Spinal cord (tissue), 10 donors: ENCODE data around the gene CERK. TPM values are rescaled to one million over a fixed set of nuclear protein-coding genes. Genes with fewer than 3 reads are reported as not detected.

Experiments used
- DNase-seq, 6 donors: peaks; one replicate each; pipeline versions ENCODE4 v3.0.0 to v3.0.0-alpha.2; 2013 to 2015; ENCODE audit warnings: low spot score in 6 of 6, low read depth in 4 of 6
- H3K27ac ChIP-seq: one replicate; pipeline ENCODE4 v1.5.1; 2013; ENCODE audit warnings: low read depth, low read length, control low read depth
- H3K27me3 ChIP-seq: one replicate; pipeline ENCODE4 v1.6.1; 2013; ENCODE audit warnings: low read length; ENCODE audit not compliant: control insufficient read depth, insufficient read depth
- H3K36me3 ChIP-seq: one replicate; pipeline ENCODE4 v1.6.1; 2013; ENCODE audit warnings: low read length; ENCODE audit not compliant: control insufficient read depth, insufficient read depth
- H3K4me1 ChIP-seq: one replicate; pipeline ENCODE4 v1.6.1; 2013; ENCODE audit warnings: low read length; ENCODE audit not compliant: control insufficient read depth, insufficient read depth
- H3K4me3 ChIP-seq: one replicate; pipeline ENCODE4 v1.5.1; 2013; ENCODE audit warnings: low read depth, low read length, control low read depth
- H3K9me3 ChIP-seq: one replicate; pipeline ENCODE4 v1.6.1; 2013; ENCODE audit warnings: low read length; ENCODE audit not compliant: control insufficient read depth, insufficient read depth
- WGBS: methylation state at CpG from one replicate; pipeline ENCODE4 v1.1.5; 2013; ENCODE audit warnings: missing lambda C conversion rate; ENCODE audit not compliant: insufficient coverage; 5-methylcytosine and 5-hydroxymethylcytosine counted together
- polyA plus RNA-seq, 2 donors: library from polyadenylated mRNA; unstranded; fragments of 120-200 nt; gene quantifications; one replicate each; pipeline ENCODE4 v1.2.1, GENCODE V29; 2013; ENCODE audit not compliant: insufficient read length in 2 of 2
- total RNA-seq, 2 donors: library from RNA; depleted of rRNA in 1 of 2; stranded (reverse); fragments of 120-200 nt in 1 of 2; fragments of >200 nt in 1 of 2; gene quantifications; one replicate each; pipeline versions ENCODE4 v1.2.3 to v1.2.4, GENCODE V29; 2013 to 2014
- donor health status: healthy.

CERK gene
- total and polyA plus RNA-seq, 4 donors: 43.1 to 55.3 (median 54.5) TPM

DNA sequence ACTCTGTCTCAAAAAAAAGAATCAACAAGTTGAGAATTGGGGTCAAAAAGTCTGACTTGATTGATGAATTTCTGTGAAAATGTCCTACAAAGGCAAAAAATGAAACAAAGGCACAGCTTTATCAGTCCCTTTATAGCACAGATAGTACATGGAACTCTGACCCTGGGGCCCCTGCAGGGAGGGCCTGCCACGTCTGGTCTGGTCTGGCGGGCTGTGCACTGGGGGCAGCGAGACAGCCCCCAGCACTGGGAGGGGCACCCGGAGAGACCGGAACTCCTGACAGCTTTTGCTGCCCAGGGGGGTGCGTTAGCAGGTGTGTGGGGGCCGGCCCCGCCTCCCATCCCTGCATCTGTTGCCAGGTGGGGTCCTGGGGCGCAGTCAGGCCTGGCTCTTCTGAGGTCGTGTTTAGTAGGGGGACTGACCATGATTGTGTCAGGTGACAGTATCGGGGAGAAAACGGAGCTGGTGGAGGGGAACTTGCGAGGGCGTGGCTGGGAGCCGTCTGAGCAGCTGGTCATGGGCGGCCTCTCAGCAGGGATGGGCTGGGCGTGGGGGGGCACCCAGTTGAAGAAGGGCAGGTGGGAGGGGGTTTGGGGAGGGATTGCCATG, 66.1 kb downstream of the CERK start:
- Histone ChIP-seq H3K4me1 (peaks cover 19% of the 10 kb centered on the region), H3K36me3 (peaks cover 95% of the 10 kb centered on the region), H3K27me3 (no peaks in the 10 kb centered on the region), H3K9me3 (no peaks in the 10 kb centered on the region), H3K4me3 (no peak overlapping the region), H3K27ac (no peak overlapping the region)
- DNase-seq: no peak
- WGBS: 81% methylated on average over 17 of the region's 17 CpGs

GRCh38 chr22:46669201-46669600, 68.9 kb downstream of the CERK start:
- Histone ChIP-seq H3K36me3 (peaks cover 94% of the 10 kb centered on the region), H3K9me3 (no peaks in the 10 kb centered on the region), H3K4me1 (peaks cover 11% of the 10 kb centered on the region), H3K27ac (no peak overlapping the region), H3K27me3 (no peaks in the 10 kb centered on the region), H3K4me3 (no peak overlapping the region)
- 100% methylated on average over 1 of the region's 9 CpGs for WGBS
- DNase-seq: no peak

GRCh38 chr22:46668116-46668515, 69.9 kb downstream of the CERK start:
- Histone ChIP-seq H3K9me3 (no peaks in the 10 kb centered on the region), H3K27ac (no peak overlapping the region), H3K4me3 (no peak overlapping the region), H3K4me1 (peaks cover 7% of the 10 kb centered on the region), H3K27me3 (no peaks in the 10 kb centered on the region), H3K36me3 (peaks cover 94% of the 10 kb centered on the region)
- 93% methylated on average over 16 of the region's 24 CpGs for WGBS
- no peak for DNase-seq

GRCh38 chr22:46667245-46667623, 70.8 kb downstream of the CERK start:
- Histone ChIP-seq H3K27ac (no peak overlapping the region), H3K4me3 (no peak overlapping the region), H3K36me3 (peaks cover 94% of the 10 kb centered on the region), H3K9me3 (no peaks in the 10 kb centered on the region), H3K4me1 (peaks cover 10% of the 10 kb centered on the region), H3K27me3 (no peaks in the 10 kb centered on the region)
- DNase-seq: no peak
- 97% methylated on average over 9 of the region's 10 CpGs for WGBS

DNA sequence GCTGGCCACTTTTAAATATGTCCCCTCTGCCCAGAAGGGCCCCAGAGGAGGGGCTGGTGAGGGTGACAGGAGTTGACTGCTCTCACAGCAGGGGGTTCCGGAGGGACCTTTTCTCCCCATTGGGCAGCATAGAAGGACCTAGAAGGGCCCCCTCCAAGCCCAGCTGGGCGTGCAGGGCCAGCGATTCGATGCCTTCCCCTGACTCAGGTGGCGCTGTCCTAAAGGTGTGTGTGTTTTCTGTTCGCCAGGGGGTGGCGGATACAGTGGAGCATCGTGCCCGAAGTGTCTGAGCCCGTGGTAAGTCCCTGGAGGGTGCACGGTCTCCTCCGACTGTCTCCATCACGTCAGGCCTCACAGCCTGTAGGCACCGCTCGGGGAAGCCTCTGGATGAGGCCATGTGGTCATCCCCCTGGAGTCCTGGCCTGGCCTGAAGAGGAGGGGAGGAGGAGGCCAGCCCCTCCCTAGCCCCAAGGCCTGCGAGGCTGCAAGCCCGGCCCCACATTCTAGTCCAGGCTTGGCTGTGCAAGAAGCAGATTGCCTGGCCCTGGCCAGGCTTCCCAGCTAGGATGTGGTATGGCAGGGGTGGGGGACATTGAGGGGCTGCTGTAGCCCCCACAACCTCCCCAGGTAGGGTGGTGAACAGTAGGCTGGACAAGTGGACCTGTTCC, 71.3 kb downstream of the CERK start:
- peaks cover 94% of the 10 kb centered on the region for H3K36me3 ChIP-seq
- over 99% methylated on average over 16 of the region's 17 CpGs for WGBS
- DNase-seq: no peak

GRCh38 chr22:46665751-46666280, 72.2 kb downstream of the CERK start:
- DNase-seq: no peak
- Histone ChIP-seq H3K27me3 (no peaks in the 10 kb centered on the region), H3K27ac (no peak overlapping the region), H3K4me3 (no peak overlapping the region), H3K36me3 (peaks cover 98% of the 10 kb centered on the region), H3K9me3 (no peaks in the 10 kb centered on the region), H3K4me1 (peaks cover 23% of the 10 kb centered on the region)
- WGBS: 95% methylated on average over 14 of the region's 18 CpGs

More for the DNA sequence above, 71.3 kb downstream of the CERK start:
- H3K27me3 ChIP-seq: no peaks in the 10 kb centered on the region
- no peak overlapping the region for H3K27ac ChIP-seq
- no peak overlapping the region for H3K4me3 ChIP-seq
- H3K9me3 ChIP-seq: no peaks in the 10 kb centered on the region
- peaks cover 14% of the 10 kb centered on the region for H3K4me1 ChIP-seq

DNA sequence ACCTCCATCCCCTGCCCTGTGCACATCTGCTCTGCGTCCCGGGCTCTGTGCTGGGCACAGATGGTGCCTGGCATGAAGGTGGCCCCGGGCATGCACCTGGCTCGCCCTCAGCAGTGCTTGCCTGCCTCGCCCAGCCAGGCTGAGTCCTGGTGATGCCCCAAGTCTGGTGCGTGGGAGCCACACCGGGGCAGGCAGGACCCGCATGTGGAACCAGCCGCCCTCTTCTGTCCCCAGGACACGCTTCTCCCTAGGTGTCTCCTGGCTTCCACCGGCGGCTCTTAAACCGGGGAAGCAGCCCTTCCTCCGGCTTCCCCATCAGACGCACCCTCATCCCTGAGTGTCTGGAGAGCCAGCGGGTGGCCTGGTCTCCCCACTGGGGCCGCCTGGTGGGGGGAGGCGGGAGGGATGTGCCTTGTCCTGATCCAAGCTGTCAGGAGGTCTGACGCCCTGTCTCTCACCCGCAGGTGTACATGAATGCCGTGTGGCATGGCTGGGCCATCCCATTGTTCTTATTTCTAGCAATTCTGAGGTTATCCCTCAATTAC, 72.8 kb downstream of the CERK start:
- no peaks in the 10 kb centered on the region for H3K27me3 ChIP-seq
- H3K27ac ChIP-seq: no peak overlapping the region
- no peaks in the 10 kb centered on the region for H3K9me3 ChIP-seq
- WGBS: 96% methylated on average over 18 of the region's 21 CpGs
- no peak for DNase-seq
- H3K4me3 ChIP-seq: no peak overlapping the region
- H3K36me3 ChIP-seq: peaks cover 96% of the 10 kb centered on the region
- H3K4me1 ChIP-seq: peaks cover 26% of the 10 kb centered on the region

GRCh38 chr22:46664301-46664855, 73.7 kb downstream of the CERK start:
- H3K9me3 ChIP-seq: no peaks in the 10 kb centered on the region
- H3K4me3 ChIP-seq: no peak overlapping the region
- WGBS: 97% methylated on average over 12 of the region's 13 CpGs
- H3K27me3 ChIP-seq: no peaks in the 10 kb centered on the region
- no peak for DNase-seq
- no peak overlapping the region for H3K27ac ChIP-seq
- peaks cover 97% of the 10 kb centered on the region for H3K36me3 ChIP-seq
- H3K4me1 ChIP-seq: peaks cover 25% of the 10 kb centered on the region

DNA sequence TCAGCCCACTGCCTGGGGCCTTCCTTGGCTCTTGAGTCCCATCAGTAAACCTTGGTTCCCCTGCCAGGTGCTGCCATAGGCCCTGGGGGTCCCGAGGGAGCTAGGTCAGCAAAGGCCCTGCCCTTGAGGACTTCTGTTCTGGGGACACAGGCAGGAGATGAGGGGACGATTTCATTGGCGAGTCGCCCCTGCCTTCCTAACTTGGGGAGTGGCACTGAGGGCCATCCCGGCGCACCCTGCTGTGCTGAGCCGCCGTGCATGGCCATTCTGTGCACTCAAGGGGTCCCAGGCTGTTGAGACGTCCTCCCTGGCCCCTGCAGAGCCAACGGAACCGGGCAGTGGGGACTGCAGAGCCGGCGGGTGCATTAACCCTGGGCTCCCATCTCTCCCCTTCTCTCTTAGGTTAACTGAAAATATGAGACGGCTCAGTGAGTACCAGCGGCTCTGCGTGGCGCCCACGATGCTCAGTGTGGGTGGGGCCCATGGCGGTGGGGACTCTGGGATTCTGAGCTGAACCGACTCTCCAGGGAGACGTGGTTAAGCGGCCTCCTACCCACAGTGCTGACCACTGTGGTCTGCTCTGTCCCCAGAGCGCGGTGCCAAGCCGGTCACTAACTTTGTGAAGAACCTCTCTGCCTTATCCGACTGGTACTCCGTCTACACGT, 74.5 kb downstream of the CERK start:
- 92% methylated on average over 24 of the region's 28 CpGs for WGBS
- peaks cover 25% of the 10 kb centered on the region for H3K4me1 ChIP-seq
- no peak for DNase-seq
- no peak overlapping the region for H3K4me3 ChIP-seq
- no peaks in the 10 kb centered on the region for H3K9me3 ChIP-seq
- H3K27ac ChIP-seq: no peak overlapping the region
- H3K36me3 ChIP-seq: peaks cover 97% of the 10 kb centered on the region
- no peaks in the 10 kb centered on the region for H3K27me3 ChIP-seq
